Calu3 (cell line): ENCODE measurements around the gene PRPF40A. TPM values are rescaled to one million over a fixed set of nuclear protein-coding genes. Genes with fewer than 3 reads are reported as not detected.
"Not testable (repeated sequence)": the region's sequence is repeated elsewhere in the genome, so short reads cannot be mapped to it uniquely, and the experiment has no call there.

ENCODE experiments used
- BruUV-seq: library from RNA; stranded (reverse); fragments of 400-500 nt; replicated peaks from 2 replicates; lab custom pipeline; 2021; lab: Mats Ljungman, UMichigan
- CTCF ChIA-PET: fragments of 300-600 bp; sonication (Branson Sonifier 250); formaldehyde crosslinking; loops from one replicate; lab custom pipeline; 2022; ENCODE audit warnings: antibody characterized with exemption; lab: Charles Lee
- DNase-seq: peaks from one replicate; pipeline ENCODE4 v3.0.0; 2022
- H3K27ac Mint-ChIP-seq: one replicate; pipeline ENCODE4 v1.8.0; 2022; ENCODE audit warnings: mixed read lengths; ENCODE audit not compliant: unreplicated experiment
- H3K27me3 Mint-ChIP-seq: one replicate; pipeline ENCODE4 v1.8.0; 2022; ENCODE audit warnings: mixed read lengths; ENCODE audit not compliant: unreplicated experiment
- H3K36me3 Mint-ChIP-seq: one replicate; pipeline ENCODE4 v1.8.0; 2022; ENCODE audit warnings: mild to moderate bottlenecking, moderate library complexity, mixed read lengths; ENCODE audit not compliant: insufficient read depth, unreplicated experiment
- H3K4me1 Mint-ChIP-seq: one replicate; pipeline ENCODE4 v1.8.0; 2022; ENCODE audit warnings: mild to moderate bottlenecking, low read depth, mixed read lengths; ENCODE audit not compliant: unreplicated experiment
- H3K4me3 Mint-ChIP-seq: one replicate; pipeline ENCODE4 v1.8.0; 2022; ENCODE audit warnings: mild to moderate bottlenecking, low read depth, moderate library complexity, mixed read lengths; ENCODE audit not compliant: unreplicated experiment
- H3K9me3 Mint-ChIP-seq: one replicate; pipeline ENCODE4 v1.8.0; 2022; ENCODE audit warnings: low read depth, mixed read lengths; ENCODE audit not compliant: unreplicated experiment
- intact Hi-C: fragments of 100-400 bp; cut with micrococcal nuclease; formaldehyde crosslinking; loops from one replicate; pipeline ENCODE4 v1.10.0; 2022; ENCODE audit not compliant: unreplicated experiment
- total RNA-seq: library from RNA; stranded (reverse); gene quantifications from 2 replicates; pipeline ENCODE4 v1.2.3, GENCODE V29; 2022
- TF ChIP-seq, protein P1 (sequence below): fragments of 200-600 bp; IDR thresholded peaks from one replicate; pipeline ENCODE4 v1.8.0; 2022; ENCODE audit warnings: antibody characterized with exemption; ENCODE audit not compliant: unreplicated experiment

Gene PRPF40A
- total RNA-seq, 1 experiment from 2014 or later, result 118 TPM

DNA sequence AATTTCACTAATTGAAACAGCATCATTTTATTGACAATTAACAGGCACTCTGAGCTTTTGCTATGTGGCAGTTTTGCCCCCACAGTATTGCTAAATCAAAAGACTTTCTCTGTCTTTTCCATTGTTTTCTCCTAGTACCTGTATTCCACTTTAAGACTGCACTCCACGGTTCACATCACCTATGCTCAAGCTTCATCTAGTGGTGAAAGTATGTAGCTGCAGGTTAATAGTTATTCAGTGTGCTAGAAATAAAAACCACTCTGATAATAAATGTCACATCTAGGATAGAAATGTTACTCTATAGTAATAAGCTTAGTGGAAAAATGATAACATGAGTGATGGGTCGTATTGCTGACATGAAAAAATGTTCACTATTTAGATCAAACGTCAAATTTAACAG is 25.7 kb upstream of the PRPF40A start:
- Mint-ChIP-seq H3K9me3 (no peaks in the 10 kb centered on the region), H3K36me3 (peaks cover 4% of the 10 kb centered on the region), H3K4me1 (no peaks in the 10 kb centered on the region), H3K27me3 (no peaks in the 10 kb centered on the region), H3K4me3 (no peak overlapping the region), H3K27ac (no peak overlapping the region)
- intact Hi-C loops, result loop anchor here (5.0 to 10.0 kb wide), 4 partner anchors 319 to 1632 kb away; no protein-coding TSS in a partner anchor
- TF ChIP-seq, protein P1, sequence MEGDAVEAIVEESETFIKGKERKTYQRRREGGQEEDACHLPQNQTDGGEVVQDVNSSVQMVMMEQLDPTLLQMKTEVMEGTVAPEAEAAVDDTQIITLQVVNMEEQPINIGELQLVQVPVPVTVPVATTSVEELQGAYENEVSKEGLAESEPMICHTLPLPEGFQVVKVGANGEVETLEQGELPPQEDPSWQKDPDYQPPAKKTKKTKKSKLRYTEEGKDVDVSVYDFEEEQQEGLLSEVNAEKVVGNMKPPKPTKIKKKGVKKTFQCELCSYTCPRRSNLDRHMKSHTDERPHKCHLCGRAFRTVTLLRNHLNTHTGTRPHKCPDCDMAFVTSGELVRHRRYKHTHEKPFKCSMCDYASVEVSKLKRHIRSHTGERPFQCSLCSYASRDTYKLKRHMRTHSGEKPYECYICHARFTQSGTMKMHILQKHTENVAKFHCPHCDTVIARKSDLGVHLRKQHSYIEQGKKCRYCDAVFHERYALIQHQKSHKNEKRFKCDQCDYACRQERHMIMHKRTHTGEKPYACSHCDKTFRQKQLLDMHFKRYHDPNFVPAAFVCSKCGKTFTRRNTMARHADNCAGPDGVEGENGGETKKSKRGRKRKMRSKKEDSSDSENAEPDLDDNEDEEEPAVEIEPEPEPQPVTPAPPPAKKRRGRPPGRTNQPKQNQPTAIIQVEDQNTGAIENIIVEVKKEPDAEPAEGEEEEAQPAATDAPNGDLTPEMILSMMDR, result peak; percentile 27
- BruUV-seq, result no TSS peak
- DNase-seq, result no peak
- CTCF ChIA-PET, result interaction anchor here (0.6 to 0.9 kb wide), 6 partner anchors 8 to 1026 kb away, joined by 3 to 5 read pairs (median 4); no protein-coding TSS in a partner anchor

DNA sequence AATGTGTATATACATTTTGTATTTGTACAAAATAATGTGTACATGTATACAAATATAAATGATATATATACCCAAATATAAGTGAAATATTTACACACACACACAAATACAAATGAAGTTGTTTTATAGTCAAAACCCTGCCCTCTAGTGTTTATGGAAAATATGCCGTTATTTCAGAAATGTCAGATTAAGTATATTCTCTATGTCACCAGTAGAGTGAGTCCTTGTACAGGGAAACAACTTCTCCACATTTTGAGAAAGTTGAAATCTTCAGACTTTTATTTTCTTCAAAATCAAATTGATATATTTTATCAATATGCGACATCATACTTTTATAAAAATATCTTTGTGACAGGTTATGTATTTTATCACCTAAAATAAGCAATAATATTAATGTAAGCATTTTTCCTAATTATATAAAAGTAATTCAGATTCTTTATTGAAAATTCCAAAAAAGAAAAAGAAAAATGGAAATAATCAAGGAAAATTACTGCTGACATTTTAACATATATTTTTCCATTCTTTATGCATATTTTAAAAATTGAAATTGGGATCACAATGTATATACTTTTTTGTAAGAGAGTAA is 23.6 kb upstream of the PRPF40A start:
- TF ChIP-seq, protein P1, result peak; percentile 74
- Mint-ChIP-seq H3K4me1 (no peaks in the 10 kb centered on the region), H3K36me3 (peaks cover 4% of the 10 kb centered on the region), H3K27me3 (no peaks in the 10 kb centered on the region), H3K4me3 (no peak overlapping the region), H3K9me3 (no peaks in the 10 kb centered on the region), H3K27ac (no peak overlapping the region)
- intact Hi-C loops, result loop anchor here (2.0 to 10.0 kb wide), 5 partner anchors 321 to 1634 kb away; no protein-coding TSS in a partner anchor
- no peak for DNase-seq
- CTCF ChIA-PET, result no interaction called here
- BruUV-seq, result no TSS peak

GRCh38 chr2:152739705-152740104 is 22.4 kb upstream of the PRPF40A start:
- BruUV-seq, H3K9me3 Mint-ChIP-seq, DNase-seq, H3K27ac Mint-ChIP-seq, H3K27me3 Mint-ChIP-seq, H3K36me3 Mint-ChIP-seq, H3K4me1 Mint-ChIP-seq, H3K4me3 Mint-ChIP-seq, CTCF ChIA-PET: not testable (repeated sequence)
- intact Hi-C loops, result loop anchor here (2.0 to 10.0 kb wide), 5 partner anchors 323 to 1635 kb away; no protein-coding TSS in a partner anchor

DNA sequence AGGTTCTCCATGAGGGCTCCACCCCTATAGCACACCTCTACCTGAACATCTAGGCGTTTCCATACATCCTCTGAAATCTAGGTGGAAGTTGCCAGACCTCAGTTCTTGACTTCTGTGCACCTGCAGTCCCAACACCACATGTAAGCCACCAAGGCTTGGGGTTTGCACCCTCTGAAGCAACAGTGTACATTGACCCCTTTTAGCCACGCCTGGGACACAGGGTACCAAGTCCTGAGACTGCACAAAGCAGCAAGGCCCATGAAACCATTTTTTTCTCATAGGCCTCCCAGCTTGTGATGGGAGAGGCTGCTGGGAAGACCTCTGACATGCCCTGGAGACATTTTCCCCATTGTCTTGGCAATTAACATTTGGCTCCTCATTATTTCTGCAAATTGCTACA is 21.2 kb upstream of the PRPF40A start:
- DNase-seq, result no peak
- Mint-ChIP-seq H3K4me1 (no peaks in the 10 kb centered on the region), H3K4me3 (no peak overlapping the region), H3K36me3 (peaks cover 4% of the 10 kb centered on the region), H3K9me3 (no peaks in the 10 kb centered on the region), H3K27me3 (no peaks in the 10 kb centered on the region), H3K27ac (no peak overlapping the region)
- intact Hi-C loops, result no loop called here
- no TSS peak for BruUV-seq
- TF ChIP-seq, protein P1, result no peak
- CTCF ChIA-PET, result no interaction called here

- H3K4me3 Mint-ChIP-seq, H3K27me3 Mint-ChIP-seq, DNase-seq, H3K36me3 Mint-ChIP-seq, H3K27ac Mint-ChIP-seq, H3K9me3 Mint-ChIP-seq, intact Hi-C loops, CTCF ChIA-PET, BruUV-seq, H3K4me1 Mint-ChIP-seq: not testable (repeated sequence)
These were observed 20.2 kb upstream of the PRPF40A start for GRCh38 chr2:152737509-152737908.
